AG10803 (cell line): ENCODE measurements around the gene USP32.

Source experiments
- DNase-seq: peaks from one replicate; pipeline ENCODE4 v3.0.0; 2010; ENCODE audit warnings: low read depth
- H3K4me3 ChIP-seq: 2 replicates; pipeline ENCODE4 v1.5.1; 2011; ENCODE audit warnings: mild to moderate bottlenecking, low read length, control low read depth
- TF ChIP-seq, protein P1 (sequence below): conservative IDR thresholded peaks from 2 replicates; pipeline ENCODE4 v1.5.1; 2011; ENCODE audit warnings: mild to moderate bottlenecking, low read length, control low read depth, inconsistent platforms

Gene USP32

DNA sequence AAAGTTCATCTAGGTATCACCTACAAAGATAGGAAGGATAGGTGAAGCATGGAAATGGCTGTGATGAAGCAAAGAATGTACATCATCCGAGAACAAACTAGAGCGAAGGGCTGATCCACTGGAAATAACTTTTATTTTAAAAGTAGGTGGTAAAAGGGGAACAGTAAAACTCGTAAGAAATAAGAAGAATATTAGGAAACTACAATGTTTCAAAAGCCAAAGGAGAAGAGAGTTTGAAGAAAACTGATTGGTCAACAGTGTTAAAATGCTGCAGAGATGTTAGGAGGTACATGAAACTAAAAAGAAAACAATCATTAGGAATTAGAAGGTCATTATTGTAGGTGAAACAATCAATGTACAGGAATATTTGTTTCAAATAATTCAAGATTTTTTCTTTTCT is 108.1 kb downstream of the USP32 start:
- no peak for DNase-seq
- TF ChIP-seq, protein P1, sequence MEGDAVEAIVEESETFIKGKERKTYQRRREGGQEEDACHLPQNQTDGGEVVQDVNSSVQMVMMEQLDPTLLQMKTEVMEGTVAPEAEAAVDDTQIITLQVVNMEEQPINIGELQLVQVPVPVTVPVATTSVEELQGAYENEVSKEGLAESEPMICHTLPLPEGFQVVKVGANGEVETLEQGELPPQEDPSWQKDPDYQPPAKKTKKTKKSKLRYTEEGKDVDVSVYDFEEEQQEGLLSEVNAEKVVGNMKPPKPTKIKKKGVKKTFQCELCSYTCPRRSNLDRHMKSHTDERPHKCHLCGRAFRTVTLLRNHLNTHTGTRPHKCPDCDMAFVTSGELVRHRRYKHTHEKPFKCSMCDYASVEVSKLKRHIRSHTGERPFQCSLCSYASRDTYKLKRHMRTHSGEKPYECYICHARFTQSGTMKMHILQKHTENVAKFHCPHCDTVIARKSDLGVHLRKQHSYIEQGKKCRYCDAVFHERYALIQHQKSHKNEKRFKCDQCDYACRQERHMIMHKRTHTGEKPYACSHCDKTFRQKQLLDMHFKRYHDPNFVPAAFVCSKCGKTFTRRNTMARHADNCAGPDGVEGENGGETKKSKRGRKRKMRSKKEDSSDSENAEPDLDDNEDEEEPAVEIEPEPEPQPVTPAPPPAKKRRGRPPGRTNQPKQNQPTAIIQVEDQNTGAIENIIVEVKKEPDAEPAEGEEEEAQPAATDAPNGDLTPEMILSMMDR: no peak
- no peak overlapping the region for H3K4me3 ChIP-seq

DNA sequence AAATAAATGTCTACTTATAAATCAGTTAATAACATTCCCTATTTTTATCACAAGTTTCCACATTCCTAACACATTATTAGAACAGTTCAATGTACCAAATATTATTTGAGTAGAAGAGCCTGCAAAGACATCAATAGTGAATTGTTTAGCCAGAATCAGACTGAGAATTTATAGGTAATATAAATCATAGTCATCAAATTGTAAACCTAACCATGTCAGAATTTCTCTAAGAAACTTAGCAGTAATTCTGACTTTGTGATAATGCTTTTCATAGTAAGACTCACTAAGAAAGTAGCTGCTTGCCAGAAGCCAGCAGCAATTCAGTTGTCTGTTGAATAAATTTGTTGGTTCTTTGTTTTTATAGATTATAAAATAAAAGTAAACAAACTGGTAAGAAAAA is 111.3 kb downstream of the USP32 start:
- DNase-seq: no peak
- no peak overlapping the region for H3K4me3 ChIP-seq
- TF ChIP-seq, protein P1: no peak

DNA sequence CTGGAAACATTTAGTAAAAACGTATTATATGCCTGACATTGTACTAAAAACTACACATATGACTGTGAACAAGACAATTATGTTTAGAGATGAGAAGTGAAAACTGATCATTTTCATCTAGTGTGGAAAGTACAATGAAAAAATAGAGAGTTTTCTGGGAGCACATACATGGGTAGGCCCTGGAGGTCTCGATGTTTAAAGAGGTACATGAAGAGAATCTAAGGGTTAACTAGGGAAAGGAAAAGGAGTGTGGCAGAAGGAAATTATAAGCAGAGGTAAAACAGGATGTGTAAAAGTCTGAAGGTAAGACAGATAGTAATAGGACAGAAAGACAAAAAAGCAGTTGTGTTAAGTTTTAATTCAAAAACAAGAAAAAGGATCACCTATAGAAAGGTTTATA is 113.7 kb downstream of the USP32 start:
- no peak overlapping the region for H3K4me3 ChIP-seq
- TF ChIP-seq, protein P1: no peak
- no peak for DNase-seq

DNA sequence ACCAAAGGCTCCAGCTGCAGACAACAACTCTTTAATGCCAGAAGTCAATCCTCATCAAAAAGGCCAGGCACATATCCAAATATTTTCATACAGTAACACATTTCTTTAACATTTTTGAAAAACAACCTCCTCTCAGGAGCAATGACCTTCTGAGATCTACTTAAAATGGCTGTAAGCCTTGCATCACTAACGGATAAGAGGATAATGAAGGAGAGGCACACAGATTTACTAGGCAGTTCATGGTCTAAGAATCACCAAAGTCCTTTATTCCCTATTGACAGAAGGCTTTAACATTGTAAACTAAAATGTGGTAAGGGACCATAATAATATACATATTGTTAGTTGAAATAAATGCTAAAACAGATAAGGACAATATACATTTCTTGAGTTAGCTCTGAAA is 114.7 kb downstream of the USP32 start:
- no peak overlapping the region for H3K4me3 ChIP-seq
- TF ChIP-seq, protein P1: no peak
- no peak for DNase-seq

DNA sequence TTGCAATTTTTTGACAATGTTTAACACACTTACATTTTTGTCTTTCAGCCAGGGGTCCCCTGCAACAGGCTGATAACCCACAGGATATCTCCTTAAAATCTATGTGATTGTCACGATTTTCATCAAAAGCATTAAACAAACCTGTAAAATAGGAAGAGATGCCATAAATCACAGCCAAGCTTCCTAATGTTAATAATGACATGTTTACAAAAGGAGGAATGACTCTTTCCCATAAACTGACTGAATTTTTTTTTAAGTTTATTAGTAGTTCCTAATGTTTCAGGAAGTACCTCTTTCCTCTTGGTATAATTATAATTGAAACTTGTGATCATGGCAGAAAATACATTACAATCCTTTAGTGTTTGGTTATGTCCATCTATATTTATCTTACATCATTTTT is 122.5 kb downstream of the USP32 start:
- H3K4me3 ChIP-seq: no peak overlapping the region
- TF ChIP-seq, protein P1: no peak
- no peak for DNase-seq

DNA sequence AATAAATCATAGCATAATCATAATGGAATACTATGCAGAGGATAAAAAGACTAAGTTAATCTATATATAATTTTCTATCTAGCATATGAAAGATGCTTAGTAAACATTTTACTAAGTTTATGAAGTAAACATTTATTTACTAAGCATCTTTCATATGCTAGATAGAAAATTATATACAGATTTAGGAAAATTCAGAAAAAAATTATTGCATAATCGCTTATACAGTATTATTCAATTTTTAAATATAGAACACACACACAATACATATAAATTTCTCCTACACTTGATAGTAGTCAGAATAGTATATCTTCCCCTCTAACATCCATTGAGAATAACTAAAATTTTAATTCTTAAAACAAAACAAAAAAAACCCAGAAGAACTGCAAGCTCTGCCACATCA is 131.4 kb downstream of the USP32 start:
- H3K4me3 ChIP-seq: no peak overlapping the region
- TF ChIP-seq, protein P1: no peak
- DNase-seq: no peak

DNA sequence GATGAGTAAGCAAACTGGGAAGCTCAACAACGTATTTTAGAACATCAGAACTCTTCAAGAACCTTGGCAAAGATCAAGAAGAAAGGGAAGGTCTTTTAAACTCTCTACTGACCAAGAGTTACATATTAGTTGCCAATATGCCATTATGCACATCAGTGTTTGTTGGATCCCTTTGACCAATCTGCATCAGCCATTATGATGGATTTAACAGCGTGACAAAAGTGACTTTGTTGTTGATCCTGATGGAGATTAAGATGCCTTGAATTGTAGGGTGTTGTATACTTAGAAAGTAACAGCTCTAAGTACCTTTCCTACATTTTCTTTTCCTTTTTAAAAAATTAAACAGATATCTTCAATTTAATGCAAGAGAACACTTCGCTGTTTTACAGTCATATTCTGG is 133.6 kb downstream of the USP32 start:
- DNase-seq: no peak
- H3K4me3 ChIP-seq: no peak overlapping the region
- TF ChIP-seq, protein P1: no peak
